Nephron progenitor cell (in vitro differentiated cells): Measurements from ENCODE around the gene RNF213.
"Not testable (repeated sequence)": the region's sequence is repeated elsewhere in the genome, so short reads cannot be mapped to it uniquely, and the experiment has no call there.

ENCODE experiments used
- DNase-seq: peaks from one replicate; pipeline ENCODE4 v3.0.0; 2021
- H3K27ac Mint-ChIP-seq: 2 replicates; pipeline ENCODE4 v1.8.0; 2021; ENCODE audit warnings: mild to moderate bottlenecking, moderate library complexity, mixed read lengths
- H3K27me3 Mint-ChIP-seq: 2 replicates; pipeline ENCODE4 v1.8.0; 2021; ENCODE audit warnings: mild to moderate bottlenecking, low read depth, mixed read lengths; ENCODE audit not compliant: poor library complexity
- H3K36me3 Mint-ChIP-seq: 2 replicates; pipeline ENCODE4 v1.8.0; 2021; ENCODE audit warnings: low read depth, mixed read lengths
- H3K4me1 Mint-ChIP-seq: 2 replicates; pipeline ENCODE4 v1.8.0; 2021; ENCODE audit warnings: mixed read lengths
- H3K4me3 Mint-ChIP-seq: 2 replicates; pipeline ENCODE4 v1.8.0; 2021; ENCODE audit warnings: mild to moderate bottlenecking, moderate library complexity, mixed read lengths
- H3K9me3 Mint-ChIP-seq: 2 replicates; pipeline ENCODE4 v1.8.0; 2021; ENCODE audit warnings: mild to moderate bottlenecking, moderate library complexity, mixed read lengths
- TF ChIP-seq, protein P1 (sequence below): fragments of 200-600 bp; sonication (generic); IDR thresholded peaks from 2 replicates; pipeline ENCODE4 v1.5.0; 2021; ENCODE audit warnings: antibody characterized with exemption

Gene RNF213

DNA sequence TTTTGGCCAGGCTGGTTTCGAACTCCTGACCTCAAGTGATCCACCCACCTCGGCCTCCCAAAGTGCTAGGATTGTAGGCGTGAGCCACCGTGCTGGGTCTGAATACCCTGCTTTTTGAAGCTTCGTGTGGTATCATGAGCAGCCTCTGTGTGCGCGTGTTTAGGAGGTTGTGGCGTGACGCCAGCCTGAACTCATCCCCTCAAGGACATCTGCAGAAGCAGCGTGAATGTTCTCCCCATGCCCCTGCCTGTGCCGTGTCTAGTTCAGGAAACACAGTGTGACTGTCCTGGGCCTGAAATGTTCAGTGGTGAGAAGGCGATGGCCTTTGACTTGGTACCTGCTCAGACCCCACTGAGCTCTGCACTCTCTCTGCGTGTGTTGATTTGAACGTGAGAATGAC is 35.6 kb downstream of the RNF213 start:
- Mint-ChIP-seq H3K27ac (peak overlapping the region; percentile 79), H3K4me1 (peaks cover 35% of the 10 kb centered on the region), H3K4me3 (no peak overlapping the region), H3K27me3 (peaks cover 3% of the 10 kb centered on the region), H3K9me3 (peaks cover 11% of the 10 kb centered on the region), H3K36me3 (peaks cover 33% of the 10 kb centered on the region)
- TF ChIP-seq, protein P1, sequence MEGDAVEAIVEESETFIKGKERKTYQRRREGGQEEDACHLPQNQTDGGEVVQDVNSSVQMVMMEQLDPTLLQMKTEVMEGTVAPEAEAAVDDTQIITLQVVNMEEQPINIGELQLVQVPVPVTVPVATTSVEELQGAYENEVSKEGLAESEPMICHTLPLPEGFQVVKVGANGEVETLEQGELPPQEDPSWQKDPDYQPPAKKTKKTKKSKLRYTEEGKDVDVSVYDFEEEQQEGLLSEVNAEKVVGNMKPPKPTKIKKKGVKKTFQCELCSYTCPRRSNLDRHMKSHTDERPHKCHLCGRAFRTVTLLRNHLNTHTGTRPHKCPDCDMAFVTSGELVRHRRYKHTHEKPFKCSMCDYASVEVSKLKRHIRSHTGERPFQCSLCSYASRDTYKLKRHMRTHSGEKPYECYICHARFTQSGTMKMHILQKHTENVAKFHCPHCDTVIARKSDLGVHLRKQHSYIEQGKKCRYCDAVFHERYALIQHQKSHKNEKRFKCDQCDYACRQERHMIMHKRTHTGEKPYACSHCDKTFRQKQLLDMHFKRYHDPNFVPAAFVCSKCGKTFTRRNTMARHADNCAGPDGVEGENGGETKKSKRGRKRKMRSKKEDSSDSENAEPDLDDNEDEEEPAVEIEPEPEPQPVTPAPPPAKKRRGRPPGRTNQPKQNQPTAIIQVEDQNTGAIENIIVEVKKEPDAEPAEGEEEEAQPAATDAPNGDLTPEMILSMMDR = no peak
- DNase-seq = no peak

DNA sequence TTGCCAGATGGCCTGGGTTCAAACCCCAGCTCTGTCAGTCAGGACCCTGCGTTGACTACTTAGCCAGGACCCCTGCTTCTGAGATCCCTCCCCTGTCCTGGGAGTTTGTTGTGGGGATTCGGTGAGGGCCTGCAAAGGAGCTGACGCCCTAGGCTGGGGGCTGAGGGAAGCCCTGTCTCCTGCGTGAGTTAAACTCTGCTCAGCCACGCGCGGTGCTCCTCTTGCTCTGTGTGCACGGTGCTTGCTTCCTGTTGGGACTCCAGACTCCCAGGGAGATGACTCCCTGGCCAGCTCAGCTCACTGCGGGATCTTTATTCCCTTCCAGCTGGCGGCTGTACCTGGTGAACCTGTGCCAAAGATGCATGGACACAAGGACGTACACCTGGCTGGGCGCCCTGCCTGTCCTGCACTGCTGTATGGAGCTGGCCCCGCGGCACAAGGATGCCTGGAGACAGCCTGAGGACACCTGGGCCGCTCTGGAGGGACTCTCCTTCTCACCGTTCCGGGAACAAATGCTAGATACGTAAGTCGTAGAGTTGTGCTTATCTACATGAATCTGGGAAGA is 37.4 kb downstream of the RNF213 start:
- TF ChIP-seq, protein P1 = no peak
- Mint-ChIP-seq H3K9me3 (peaks cover 27% of the 10 kb centered on the region), H3K27ac (peak overlapping the region; percentile 86), H3K4me3 (no peak overlapping the region), H3K27me3 (peaks cover 3% of the 10 kb centered on the region), H3K4me1 (peaks cover 16% of the 10 kb centered on the region), H3K36me3 (peaks cover 45% of the 10 kb centered on the region)
- DNase-seq = no peak

DNA sequence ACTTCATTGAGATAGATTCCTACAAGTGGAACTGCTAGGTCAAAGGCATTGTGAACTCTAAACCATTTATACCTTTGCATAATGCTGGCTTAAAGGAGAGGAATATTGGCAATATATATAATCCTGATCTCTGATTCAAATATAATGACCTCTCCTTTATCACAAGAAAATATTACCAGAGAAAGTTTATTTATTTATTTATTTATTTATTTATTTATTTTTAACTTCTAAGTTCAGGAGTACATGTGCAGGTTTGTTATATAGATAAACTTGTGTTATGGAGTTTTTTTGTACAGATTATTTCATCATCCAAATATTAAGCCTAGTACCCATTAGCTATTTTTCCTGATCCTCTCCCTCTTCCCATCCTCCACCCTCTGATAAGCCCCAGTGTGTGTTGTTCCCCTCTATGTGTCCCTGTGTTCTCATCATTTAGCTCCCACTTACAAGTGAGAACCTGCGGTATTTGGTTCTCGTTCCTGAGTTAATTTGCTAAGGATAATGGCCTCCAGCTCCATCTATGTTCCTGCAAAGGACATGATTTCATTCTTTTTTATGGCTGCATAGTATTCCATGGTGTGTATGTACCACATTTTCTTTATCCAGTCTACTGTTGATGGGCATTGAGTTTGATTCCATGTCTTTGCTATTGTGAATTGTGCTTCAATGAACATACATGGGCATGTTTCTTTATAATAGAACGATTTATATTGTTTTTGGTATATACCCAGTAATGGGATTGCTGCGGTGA is 38.9 kb downstream of the RNF213 start:
- not testable (repeated sequence) for H3K27ac Mint-ChIP-seq, DNase-seq, H3K4me1 Mint-ChIP-seq, H3K27me3 Mint-ChIP-seq, H3K4me3 Mint-ChIP-seq
- peaks cover 59% of the 10 kb centered on the region for H3K36me3 Mint-ChIP-seq
- H3K9me3 Mint-ChIP-seq = peaks cover 40% of the 10 kb centered on the region

DNA sequence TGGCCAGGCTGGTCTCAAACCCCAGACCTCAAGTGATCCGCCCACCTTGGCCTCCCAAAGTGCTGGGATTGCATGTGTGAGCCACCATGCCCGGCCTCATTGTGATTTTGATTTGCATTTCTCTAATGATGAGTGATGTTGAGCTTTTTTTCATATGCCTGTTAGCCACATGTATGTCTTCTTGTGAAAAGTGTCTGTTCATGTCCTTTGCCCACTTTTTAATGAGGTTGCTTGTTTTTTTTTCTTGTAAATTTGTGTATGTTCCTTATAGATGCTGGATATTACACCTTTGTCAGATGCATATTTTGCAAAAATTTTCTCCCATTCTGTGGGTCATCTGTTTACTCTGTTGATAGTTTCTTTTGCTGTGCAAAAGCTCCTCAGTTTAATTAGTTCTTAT is 40.1 kb downstream of the RNF213 start:
- H3K27ac Mint-ChIP-seq, DNase-seq, H3K27me3 Mint-ChIP-seq, H3K4me3 Mint-ChIP-seq: not testable (repeated sequence)
- H3K36me3 Mint-ChIP-seq = peaks cover 70% of the 10 kb centered on the region
- peaks cover 50% of the 10 kb centered on the region for H3K9me3 Mint-ChIP-seq
- peaks cover 11% of the 10 kb centered on the region for H3K4me1 Mint-ChIP-seq

DNA sequence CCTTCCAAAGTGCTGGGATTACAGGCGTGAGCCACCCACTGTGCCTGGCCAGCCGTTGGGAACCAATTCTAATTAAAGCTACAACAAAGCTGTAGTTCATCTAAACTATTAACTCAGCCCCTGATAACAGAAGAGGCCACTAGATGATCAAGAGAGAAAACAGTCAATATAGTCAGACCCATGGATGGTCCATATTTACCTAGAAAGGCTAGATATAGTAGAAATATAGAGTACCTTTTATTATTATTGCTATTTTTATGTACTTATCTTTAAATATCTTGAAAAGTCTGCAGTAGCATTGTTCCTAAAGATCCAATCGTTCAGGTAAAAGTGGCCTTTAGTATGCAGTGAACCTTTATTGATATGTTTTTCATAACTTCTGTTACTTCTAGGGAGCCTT is 43.2 kb downstream of the RNF213 start:
- peaks cover 61% of the 10 kb centered on the region for H3K9me3 Mint-ChIP-seq
- H3K4me3 Mint-ChIP-seq = no peak overlapping the region
- DNase-seq = no peak
- TF ChIP-seq, protein P1 = no peak
- peaks cover 95% of the 10 kb centered on the region for H3K36me3 Mint-ChIP-seq
- H3K27me3 Mint-ChIP-seq = peaks cover 6% of the 10 kb centered on the region
- no peak overlapping the region for H3K27ac Mint-ChIP-seq
- H3K4me1 Mint-ChIP-seq = peaks cover 4% of the 10 kb centered on the region

DNA sequence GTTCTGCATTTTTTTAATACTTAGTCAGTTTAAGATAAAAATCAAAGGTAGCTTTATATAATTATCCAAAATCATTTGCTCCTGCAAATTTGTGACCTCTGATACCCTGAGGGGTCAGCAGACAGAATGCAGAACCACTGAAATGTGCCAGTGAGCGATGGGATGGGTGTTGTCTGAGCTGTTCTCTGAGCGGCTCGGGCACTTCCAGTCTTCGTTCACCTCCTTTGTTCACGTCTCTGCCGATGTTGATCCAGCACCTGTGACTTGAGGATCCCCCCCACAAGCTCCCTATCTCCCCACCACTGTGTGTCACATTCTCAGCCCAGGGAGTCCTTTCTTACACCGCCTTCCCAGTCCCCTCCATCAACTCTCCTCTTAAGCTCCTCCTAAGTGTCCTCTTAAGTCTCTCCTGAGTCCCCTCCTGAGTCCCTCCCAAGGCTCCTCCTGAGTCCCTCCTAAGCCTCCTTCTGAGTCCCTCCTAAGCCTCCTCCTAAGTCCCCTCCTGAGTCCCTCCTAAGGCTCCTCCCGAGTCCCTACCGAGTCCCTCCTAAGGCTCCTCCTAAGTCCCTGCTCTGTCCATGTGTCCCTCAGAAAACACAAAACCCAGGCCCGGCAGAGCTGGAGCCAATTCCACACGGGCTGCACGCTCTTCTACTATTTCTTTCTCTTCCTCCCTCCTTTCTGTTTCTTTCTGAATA is 47.5 kb downstream of the RNF213 start:
- peak overlapping the region; percentile 3 for H3K27ac Mint-ChIP-seq
- peaks cover 6% of the 10 kb centered on the region for H3K27me3 Mint-ChIP-seq
- peaks cover 78% of the 10 kb centered on the region for H3K36me3 Mint-ChIP-seq
- no peak for DNase-seq
- TF ChIP-seq, protein P1 = no peak
- H3K9me3 Mint-ChIP-seq = peaks cover 33% of the 10 kb centered on the region
- H3K4me1 Mint-ChIP-seq = peaks cover 14% of the 10 kb centered on the region
- H3K4me3 Mint-ChIP-seq = no peak overlapping the region
